NK-92 treated with Interleukin-12 subunit alpha and Interleukin-12 subunit beta, amount 100 ng/mL, for 24 hours (cell line): ENCODE data around the gene SFXN5.

ENCODE experiments used
- DNase-seq: peaks from one replicate; lab custom pipeline; 2025; lab: John Stamatoyannopoulos, UW

The SFXN5 gene

GRCh38 chr2:73053316-73054114 lies 18.0 kb downstream of the SFXN5 start:
- DNase-seq = no peak

- no peak for DNase-seq
Measured at GRCh38 chr2:73050121-73050545, 21.4 kb downstream of the SFXN5 start.

GRCh38 chr2:73043929-73044832 lies 27.3 kb downstream of the SFXN5 start:
- no peak for DNase-seq

- no peak for DNase-seq
Measured at GRCh38 chr2:73043276-73043675, 28.2 kb downstream of the SFXN5 start.

- no peak for DNase-seq
Measured at GRCh38 chr2:73037947-73038585, 33.4 kb downstream of the SFXN5 start.

- DNase-seq = no peak
Measured at GRCh38 chr2:73036766-73037165, 34.7 kb downstream of the SFXN5 start.

GRCh38 chr2:73035899-73036711 lies 35.4 kb downstream of the SFXN5 start:
- no peak for DNase-seq

- no peak for DNase-seq
Measured at GRCh38 chr2:73034661-73035375, 36.7 kb downstream of the SFXN5 start.

- DNase-seq = no peak
Measured at GRCh38 chr2:73033766-73034381, 37.6 kb downstream of the SFXN5 start.

- no peak for DNase-seq
Measured at GRCh38 chr2:73033142-73033765, 38.3 kb downstream of the SFXN5 start.

GRCh38 chr2:73032702-73033097 lies 38.8 kb downstream of the SFXN5 start:
- no peak for DNase-seq

- no peak for DNase-seq
Measured at GRCh38 chr2:73031725-73032701, 39.5 kb downstream of the SFXN5 start.

GRCh38 chr2:73031095-73031678 lies 40.3 kb downstream of the SFXN5 start:
- no peak for DNase-seq

- DNase-seq = no peak
Measured at GRCh38 chr2:73028841-73029240, 42.7 kb downstream of the SFXN5 start.

- no peak for DNase-seq
Measured at GRCh38 chr2:73027340-73027739, 44.2 kb downstream of the SFXN5 start.

GRCh38 chr2:73023497-73023896 lies 48.0 kb downstream of the SFXN5 start:
- DNase-seq = no peak

- no peak for DNase-seq
Measured at GRCh38 chr2:73022024-73022568, 49.4 kb downstream of the SFXN5 start.

GRCh38 chr2:73021371-73022010 lies 50.0 kb downstream of the SFXN5 start:
- no peak for DNase-seq
